HepG2 (cell line): ENCODE data around the gene CASKIN2. TPM values are rescaled to one million over a fixed set of nuclear protein-coding genes. Genes with fewer than 3 reads are reported as not detected.
A peak's percentile ranks its signal among the peaks of the same experiment; 100 is the strongest.

Source experiments
- CEBPB ChIP-seq: IDR thresholded peaks from 2 replicates; pipeline ENCODE4 v1.6.1; 2011; ENCODE audit warnings: low read depth, low read length, improper control_type of control experiment, borderline replicate concordance
- FOXC1 ChIP-seq: sonication (generic); formaldehyde crosslinking; IDR thresholded peaks from 2 replicates; pipeline ENCODE4 v1.8.0; 2022; ENCODE audit warnings: mild to moderate bottlenecking, missing genetic modification reagents, borderline replicate concordance
- KDM3A ChIP-seq: IDR thresholded peaks from 2 replicates; pipeline ENCODE4 v1.6.1; 2018; ENCODE audit warnings: low read depth, missing compliant biosample characterization
- KMT2A ChIP-seq: sonication (generic); formaldehyde crosslinking; IDR thresholded peaks from 2 replicates; pipeline ENCODE4 v1.4.0; 2020; ENCODE audit warnings: missing genetic modification reagents
- LCORL ChIP-seq, 2 experiments: fragments of 450-650 bp in 1 of 2; sonication (generic) in 1 of 2; formaldehyde crosslinking in 1 of 2; IDR thresholded peaks; 2 replicates each; pipeline versions ENCODE4 v1.5.0 to v1.6.1; 2017 to 2020; ENCODE audit warnings: antibody characterized with exemption in 1 of 2, missing genetic modification reagents in 1 of 2
- MAFF ChIP-seq: IDR thresholded peaks from 2 replicates; pipeline ENCODE4 v1.6.1; 2011; ENCODE audit warnings: low read depth, low read length, improper control_type of control experiment
- NRL ChIP-seq: sonication (generic); formaldehyde crosslinking; IDR thresholded peaks from 2 replicates; pipeline ENCODE4 v1.5.0; 2020; ENCODE audit warnings: missing genetic modification reagents, mild to moderate bottlenecking, moderate library complexity, borderline replicate concordance
- PAF1 ChIP-seq: IDR thresholded peaks from 2 replicates; pipeline ENCODE4 v1.6.1; 2016; ENCODE audit warnings: missing genetic modification reagents, missing compliant biosample characterization
- REST ChIP-seq, 2 experiments: IDR thresholded peaks; 2 replicates each; pipeline ENCODE4 v1.6.1; 2011 to 2012; ENCODE audit warnings: low read length in 2 of 2, borderline replicate concordance in 1 of 2, low read depth in 1 of 2, mild to moderate bottlenecking in 1 of 2, moderate library complexity in 1 of 2
- SIX1 ChIP-seq: sonication (generic); formaldehyde crosslinking; IDR thresholded peaks from 2 replicates; pipeline ENCODE4 v1.4.0; 2020; ENCODE audit warnings: missing genetic modification reagents, borderline replicate concordance
- TP53 ChIP-seq: sonication (generic); formaldehyde crosslinking; conservative IDR thresholded peaks from 2 replicates; pipeline ENCODE4 v1.4.0; 2020; ENCODE audit warnings: missing genetic modification reagents
- UBTF ChIP-seq: sonication (generic); formaldehyde crosslinking; IDR thresholded peaks from 2 replicates; pipeline ENCODE4 v1.4.0; 2020; ENCODE audit warnings: mild to moderate bottlenecking, missing genetic modification reagents
- YEATS4 ChIP-seq: sonication (generic); formaldehyde crosslinking; IDR thresholded peaks from 2 replicates; pipeline ENCODE4 v1.4.0; 2020; ENCODE audit warnings: missing genetic modification reagents, borderline replicate concordance
- ZBTB44 ChIP-seq: sonication (generic); formaldehyde crosslinking; IDR thresholded peaks from 2 replicates; pipeline ENCODE4 v1.4.0; 2020; ENCODE audit warnings: missing genetic modification reagents
- ZNF138 ChIP-seq: sonication (generic); formaldehyde crosslinking; IDR thresholded peaks from 2 replicates; pipeline ENCODE4 v1.5.0; 2020; ENCODE audit warnings: mild to moderate bottlenecking, low read depth, missing genetic modification reagents
- ZNF430 ChIP-seq: sonication (generic); formaldehyde crosslinking; IDR thresholded peaks from 2 replicates; pipeline ENCODE4 v1.9.0; 2021; ENCODE audit warnings: mild to moderate bottlenecking, missing genetic modification reagents
- ZNF547 ChIP-seq: sonication (generic); formaldehyde crosslinking; IDR thresholded peaks from 2 replicates; pipeline ENCODE4 v1.5.1; 2020; ENCODE audit warnings: mild to moderate bottlenecking, missing genetic modification reagents
- ZNF564 ChIP-seq: sonication (generic); formaldehyde crosslinking; IDR thresholded peaks from 2 replicates; pipeline ENCODE4 v1.8.1; 2023; ENCODE audit warnings: mild to moderate bottlenecking, missing genetic modification reagents
- ZNF614 ChIP-seq: IDR thresholded peaks from 2 replicates; pipeline ENCODE4 v1.6.1; 2018; ENCODE audit warnings: missing biosample characterization, missing genetic modification reagents, inconsistent platforms, borderline replicate concordance
- ZNF766 ChIP-seq: sonication (generic); formaldehyde crosslinking; IDR thresholded peaks from 2 replicates; pipeline ENCODE4 v1.5.0; 2020; ENCODE audit warnings: missing genetic modification reagents, borderline replicate concordance
- polyA plus RNA-seq, 8 experiments: library from polyadenylated mRNA; depleted of rRNA in 3 of 8; stranded (reverse) in 7 of 8; unstranded in 1 of 8; fragments of >200 nt; fragmentation: Illumina TruSeq in 4 of 8; extraction: Trizol in 4 of 8; gene quantifications; 2 replicates each; pipeline versions ENCODE4 v1.2.1 to v1.2.3, GENCODE V29; 2011 to 2016; ENCODE audit warnings: low read depth in 4 of 8, missing spikeins in 1 of 8, mixed read lengths in 1 of 8; ENCODE audit not compliant: insufficient read depth in 1 of 8
- total RNA-seq, 5 experiments: library from RNA; depleted of rRNA; stranded (reverse); fragments of >200 nt; fragmentation: Illumina TruSeq; extraction: Trizol; gene quantifications; 2 replicates each; pipeline ENCODE4 v1.2.3, GENCODE V29; 2016; ENCODE audit warnings: low read depth in 1 of 5
- TF ChIP-seq, protein P1 (sequence below): sonication (generic); formaldehyde crosslinking; IDR thresholded peaks from 2 replicates; pipeline ENCODE4 v1.5.0; 2020; ENCODE audit warnings: mild to moderate bottlenecking, low read depth, missing genetic modification reagents, borderline replicate concordance

Gene CASKIN2
- total and polyA plus RNA-seq, 2 of the 13 experiments (the other 11 are each of a cell fraction or from before 2014, with no cell fraction given) = 5.2 to 7.8 TPM

DNA sequence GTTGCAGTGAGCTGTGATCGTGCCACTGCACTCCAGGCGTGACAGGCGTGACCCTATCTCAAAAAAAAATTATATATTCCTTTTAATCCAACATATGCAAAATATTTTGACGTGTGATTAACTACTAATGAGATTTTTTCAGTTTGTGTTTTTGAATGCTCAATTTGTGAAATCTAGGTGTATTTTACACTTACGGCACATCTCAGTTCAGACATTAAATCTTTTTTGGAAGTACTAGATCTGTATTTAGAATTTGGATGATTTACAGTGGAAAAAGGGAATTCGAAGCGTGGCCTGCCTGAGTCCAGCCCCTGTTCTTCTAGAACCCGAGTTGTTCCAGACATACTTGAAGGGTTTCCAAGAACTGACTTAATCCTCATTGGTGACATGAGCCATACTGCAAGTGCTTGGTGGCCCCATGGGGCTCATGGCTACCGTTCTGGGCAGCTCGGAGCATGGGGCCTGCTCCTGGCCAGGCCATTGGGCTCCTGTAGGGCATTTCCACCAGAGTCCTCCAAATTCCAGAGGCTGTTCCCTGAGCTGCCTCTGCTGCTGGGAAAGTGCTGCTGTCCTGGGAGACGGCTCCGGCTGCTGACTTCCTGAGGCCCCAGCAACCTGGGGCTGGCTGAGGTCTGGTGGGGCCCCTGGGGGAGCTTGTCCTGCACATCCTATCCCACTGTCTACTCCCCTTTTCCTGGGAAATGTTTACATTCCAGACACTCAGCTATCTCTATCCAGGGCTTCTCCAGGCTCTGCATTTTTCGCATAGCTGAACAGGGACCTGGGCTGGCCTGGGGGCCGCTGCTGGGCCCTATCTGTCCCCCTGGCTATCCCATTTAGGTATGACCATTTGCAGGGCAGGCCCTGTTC is 37.3 kb upstream of the CASKIN2 start (continued):
- TF ChIP-seq KDM3A (no peak), REST (IDR thresholded peaks at IDR 0.05; ENCODE audit: borderline replicate concordance in 1 of 2, low read depth in 1 of 2, low read length in 2 of 2) (no peak), LCORL (IDR thresholded peaks at IDR 0.05) (no peak), LCORL (CRISPR knock-in tag; IDR thresholded peaks at IDR 0.05) (peak; percentile 98), MAFF (no peak), YEATS4 (CRISPR knock-in tag) (peak; percentile 57; the same call in 1 of the 2 replicates), ZNF430 (CRISPR knock-in tag) (0 out of 2 replicates have a peak, but pooled peaks have one; percentile 48), UBTF (CRISPR knock-in tag) (peak; percentile 77), ZNF547 (no peak), ZNF138 (CRISPR knock-in tag) (no peak), NRL (peak; percentile 58; the same call in 1 of the 2 replicates), TP53 (CRISPR knock-in tag) (no peak), KMT2A (0 out of 2 replicates have a peak, but pooled peaks have one; percentile 29), ZNF564 (CRISPR knock-in tag) (no peak), ZNF766 (CRISPR knock-in tag) (0 out of 2 replicates have a peak, but pooled peaks have one; percentile 40), FOXC1 (CRISPR knock-in tag) (no peak), PAF1 (CRISPR knock-in tag) (no peak), CEBPB (no peak), ZNF614 (peak; percentile 53), SIX1 (CRISPR knock-in tag) (peak; percentile 62; the same call in 1 of the 2 replicates), ZBTB44 (CRISPR knock-in tag) (no peak)
- TF ChIP-seq, protein P1, sequence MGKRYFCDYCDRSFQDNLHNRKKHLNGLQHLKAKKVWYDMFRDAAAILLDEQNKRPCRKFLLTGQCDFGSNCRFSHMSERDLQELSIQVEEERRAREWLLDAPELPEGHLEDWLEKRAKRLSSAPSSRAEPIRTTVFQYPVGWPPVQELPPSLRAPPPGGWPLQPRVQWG (CRISPR knock-in tag) = no peak
